ENCODE results near the gene KANSL1. TPM values are rescaled to one million over a fixed set of nuclear protein-coding genes. Genes with fewer than 3 reads are reported as not detected.

Gene KANSL1
- total and polyA plus RNA-seq, 9 of the 15 experiments (the other 6 are each of a cell fraction or from before 2014, with no cell fraction given) = 3.6 to 55.4 (median 31.8) TPM

DNA sequence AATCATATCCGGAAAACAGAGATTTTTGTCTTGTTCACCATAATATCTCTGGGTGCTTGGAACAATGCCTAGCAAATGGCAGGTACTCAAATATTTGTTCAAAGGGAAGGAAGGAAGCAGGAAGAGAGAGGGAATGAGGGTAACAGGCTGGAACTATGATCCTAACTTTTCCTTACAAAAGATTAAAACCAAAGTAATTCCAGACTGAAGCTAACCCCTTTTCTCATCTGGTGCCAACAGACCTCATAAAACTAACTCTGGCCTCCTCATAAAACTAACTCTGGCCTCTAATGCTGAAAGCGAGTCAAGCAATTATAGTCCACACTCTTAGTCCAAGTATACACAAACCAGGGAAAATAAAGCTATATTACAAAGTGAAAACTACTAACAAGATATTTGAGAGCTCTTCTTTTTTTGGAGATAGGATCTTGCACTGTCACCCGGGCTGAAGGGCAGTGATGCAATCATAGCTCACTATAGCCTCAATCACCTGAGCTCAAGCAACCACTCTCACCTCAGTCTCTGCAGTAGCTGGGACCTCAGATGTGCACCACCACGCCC, 84.6 kb downstream of the KANSL1 start (continued):
- TF ChIP-seq, protein P1, sequence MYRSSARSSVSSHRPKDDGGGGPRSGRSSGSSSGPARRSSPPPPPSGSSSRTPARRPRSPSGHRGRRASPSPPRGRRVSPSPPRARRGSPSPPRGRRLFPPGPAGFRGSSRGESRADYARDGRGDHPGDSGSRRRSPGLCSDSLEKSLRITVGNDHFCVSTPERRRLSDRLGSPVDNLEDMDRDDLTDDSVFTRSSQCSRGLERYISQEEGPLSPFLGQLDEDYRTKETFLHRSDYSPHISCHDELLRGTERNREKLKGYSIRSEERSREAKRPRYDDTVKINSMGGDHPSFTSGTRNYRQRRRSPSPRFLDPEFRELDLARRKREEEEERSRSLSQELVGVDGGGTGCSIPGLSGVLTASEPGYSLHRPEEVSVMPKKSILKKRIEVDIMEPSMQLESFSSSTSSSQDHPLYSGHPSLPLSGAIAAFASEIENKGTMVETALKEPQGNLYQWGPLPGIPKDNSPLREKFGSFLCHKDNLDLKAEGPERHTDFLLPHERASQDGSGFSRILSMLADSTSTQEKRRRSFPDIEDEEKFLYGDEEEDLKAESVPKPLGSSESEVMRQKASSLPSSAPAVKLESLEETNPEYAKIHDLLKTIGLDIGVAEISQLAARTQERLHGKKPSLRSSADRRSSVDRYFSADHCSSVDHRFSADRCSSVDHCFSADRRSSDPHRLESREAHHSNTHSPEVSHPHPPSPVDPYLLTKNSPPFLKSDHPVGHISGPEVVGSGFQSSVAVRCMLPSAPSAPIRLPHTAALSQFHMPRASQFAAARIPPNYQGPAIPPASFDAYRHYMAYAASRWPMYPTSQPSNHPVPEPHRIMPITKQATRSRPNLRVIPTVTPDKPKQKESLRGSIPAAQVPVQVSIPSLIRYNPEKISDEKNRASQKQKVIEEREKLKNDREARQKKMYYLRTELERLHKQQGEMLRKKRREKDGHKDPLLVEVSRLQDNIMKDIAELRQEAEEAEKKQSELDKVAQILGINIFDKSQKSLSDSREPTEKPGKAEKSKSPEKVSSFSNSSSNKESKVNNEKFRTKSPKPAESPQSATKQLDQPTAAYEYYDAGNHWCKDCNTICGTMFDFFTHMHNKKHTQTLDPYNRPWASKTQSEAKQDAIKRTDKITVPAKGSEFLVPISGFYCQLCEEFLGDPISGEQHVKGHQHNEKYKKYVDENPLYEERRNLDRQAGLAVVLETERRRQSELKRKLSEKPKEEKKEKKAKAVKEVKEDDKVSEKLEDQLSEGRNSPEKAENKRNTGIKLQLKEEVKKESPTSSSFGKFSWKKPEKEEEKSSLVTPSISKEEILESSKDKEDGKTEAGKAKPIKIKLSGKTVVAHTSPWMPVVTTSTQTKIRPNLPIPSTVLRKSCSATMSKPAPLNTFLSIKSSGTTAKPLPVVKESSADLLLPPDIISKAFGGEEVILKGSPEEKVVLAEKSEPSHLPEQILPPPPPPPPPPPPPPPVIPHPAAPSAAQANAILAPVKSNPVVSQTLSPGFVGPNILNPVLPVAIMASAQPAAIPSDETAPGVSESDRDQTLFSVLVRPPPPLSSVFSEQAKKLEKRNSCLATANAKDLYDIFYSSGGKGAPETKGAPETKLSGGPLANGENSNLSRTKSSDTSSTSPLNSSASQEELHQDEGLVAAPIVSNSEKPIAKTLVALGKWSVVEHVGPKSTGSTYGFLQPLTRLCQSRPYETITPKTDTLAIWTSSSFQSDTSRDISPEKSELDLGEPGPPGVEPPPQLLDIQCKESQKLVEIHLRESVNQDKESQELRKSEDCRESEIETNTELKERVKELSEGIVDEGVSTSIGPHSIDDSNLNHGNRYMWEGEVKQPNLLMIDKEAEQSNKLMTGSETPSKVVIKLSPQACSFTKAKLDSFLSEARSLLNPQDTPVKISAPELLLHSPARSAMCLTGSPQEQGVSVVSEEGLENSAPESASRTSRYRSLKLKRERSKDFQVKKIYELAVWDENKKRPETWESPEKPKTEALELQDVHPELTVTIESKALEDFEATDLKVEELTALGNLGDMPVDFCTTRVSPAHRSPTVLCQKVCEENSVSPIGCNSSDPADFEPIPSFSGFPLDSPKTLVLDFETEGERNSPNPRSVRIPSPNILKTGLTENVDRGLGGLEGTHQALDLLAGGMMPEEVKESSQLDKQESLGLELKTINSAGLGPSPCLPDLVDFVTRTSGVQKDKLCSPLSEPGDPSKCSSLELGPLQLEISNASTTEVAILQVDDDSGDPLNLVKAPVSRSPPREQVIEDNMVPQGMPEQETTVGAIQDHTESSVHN (IDR thresholded peaks at IDR 0.05; ENCODE audit: borderline replicate concordance in 1 of 2, low read depth in 1 of 2) = peak in 1 of 2 experiments; percentile 68; a peak in 2 of 4 replicates
- TF ChIP-seq C11orf30 (IDR thresholded peaks at IDR 0.05; ENCODE audit: low read depth) = peak; percentile 72; the same call in 1 of the 2 replicates
- TF ChIP-seq ZEB2 (IDR thresholded peaks at IDR 0.05) = peak; percentile 92
- TF ChIP-seq NFE2 (IDR thresholded peaks at IDR 0.05; ENCODE audit: low read depth) = peak; percentile 94
- TF ChIP-seq MTA3 (IDR thresholded peaks at IDR 0.05; ENCODE audit: borderline replicate concordance) = peak; percentile 48; the same call in 1 of the 2 replicates
- peak; percentile 35; the same call in 1 of the 2 replicates for TF ChIP-seq SMARCC2 (IDR thresholded peaks at IDR 0.05; ENCODE audit: low read depth)
- TF ChIP-seq, protein P2, sequence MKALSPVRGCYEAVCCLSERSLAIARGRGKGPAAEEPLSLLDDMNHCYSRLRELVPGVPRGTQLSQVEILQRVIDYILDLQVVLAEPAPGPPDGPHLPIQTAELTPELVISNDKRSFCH (CRISPR knock-in tag; IDR thresholded peaks at IDR 0.05) = no peak
- TF ChIP-seq, protein P2 (tag; IDR thresholded peaks at IDR 0.05) = no peak
- TF ChIP-seq, protein P3, sequence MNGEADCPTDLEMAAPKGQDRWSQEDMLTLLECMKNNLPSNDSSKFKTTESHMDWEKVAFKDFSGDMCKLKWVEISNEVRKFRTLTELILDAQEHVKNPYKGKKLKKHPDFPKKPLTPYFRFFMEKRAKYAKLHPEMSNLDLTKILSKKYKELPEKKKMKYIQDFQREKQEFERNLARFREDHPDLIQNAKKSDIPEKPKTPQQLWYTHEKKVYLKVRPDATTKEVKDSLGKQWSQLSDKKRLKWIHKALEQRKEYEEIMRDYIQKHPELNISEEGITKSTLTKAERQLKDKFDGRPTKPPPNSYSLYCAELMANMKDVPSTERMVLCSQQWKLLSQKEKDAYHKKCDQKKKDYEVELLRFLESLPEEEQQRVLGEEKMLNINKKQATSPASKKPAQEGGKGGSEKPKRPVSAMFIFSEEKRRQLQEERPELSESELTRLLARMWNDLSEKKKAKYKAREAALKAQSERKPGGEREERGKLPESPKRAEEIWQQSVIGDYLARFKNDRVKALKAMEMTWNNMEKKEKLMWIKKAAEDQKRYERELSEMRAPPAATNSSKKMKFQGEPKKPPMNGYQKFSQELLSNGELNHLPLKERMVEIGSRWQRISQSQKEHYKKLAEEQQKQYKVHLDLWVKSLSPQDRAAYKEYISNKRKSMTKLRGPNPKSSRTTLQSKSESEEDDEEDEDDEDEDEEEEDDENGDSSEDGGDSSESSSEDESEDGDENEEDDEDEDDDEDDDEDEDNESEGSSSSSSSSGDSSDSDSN (IDR thresholded peaks at IDR 0.05; ENCODE audit: borderline replicate concordance in 1 of 2, low read depth in 2 of 2, low read length in 2 of 2) = 0 out of 4 replicates have a peak, but pooled peaks of 1 of the 2 experiments have one; percentile 43
- 0 out of 2 replicates have a peak, but pooled peaks have one; percentile 51 for TF ChIP-seq ZSCAN32 (CRISPR knock-in tag; IDR thresholded peaks at IDR 0.05)
- TF ChIP-seq LEF1 (IDR thresholded peaks at IDR 0.05) = 0 out of 2 replicates have a peak, but pooled peaks have one; percentile 30
- TF ChIP-seq, protein P4, sequence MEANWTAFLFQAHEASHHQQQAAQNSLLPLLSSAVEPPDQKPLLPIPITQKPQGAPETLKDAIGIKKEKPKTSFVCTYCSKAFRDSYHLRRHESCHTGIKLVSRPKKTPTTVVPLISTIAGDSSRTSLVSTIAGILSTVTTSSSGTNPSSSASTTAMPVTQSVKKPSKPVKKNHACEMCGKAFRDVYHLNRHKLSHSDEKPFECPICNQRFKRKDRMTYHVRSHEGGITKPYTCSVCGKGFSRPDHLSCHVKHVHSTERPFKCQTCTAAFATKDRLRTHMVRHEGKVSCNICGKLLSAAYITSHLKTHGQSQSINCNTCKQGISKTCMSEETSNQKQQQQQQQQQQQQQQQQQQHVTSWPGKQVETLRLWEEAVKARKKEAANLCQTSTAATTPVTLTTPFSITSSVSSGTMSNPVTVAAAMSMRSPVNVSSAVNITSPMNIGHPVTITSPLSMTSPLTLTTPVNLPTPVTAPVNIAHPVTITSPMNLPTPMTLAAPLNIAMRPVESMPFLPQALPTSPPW (CRISPR knock-in tag; IDR thresholded peaks at IDR 0.05) = no peak
- TF ChIP-seq BACH1 (tag; IDR thresholded peaks at IDR 0.05) = peak; percentile 35; the same call in 1 of the 2 replicates
- peak; percentile 47; the same call in 1 of the 2 replicates for TF ChIP-seq ZNF316 (IDR thresholded peaks at IDR 0.05)
- TF ChIP-seq ZC3H8 (IDR thresholded peaks at IDR 0.05) = no peak

Data from K562 (cell line).